Measurements from ENCODE around the gene UBAC2. TPM values are rescaled to one million over a fixed set of nuclear protein-coding genes. Genes with fewer than 3 reads are reported as not detected.
A peak's percentile ranks its signal among the peaks of the same experiment; 100 is the strongest.

UBAC2 gene
- total and polyA plus RNA-seq, 9 donors, result 38.7 to 87.5 (median 48.0) TPM

DNA sequence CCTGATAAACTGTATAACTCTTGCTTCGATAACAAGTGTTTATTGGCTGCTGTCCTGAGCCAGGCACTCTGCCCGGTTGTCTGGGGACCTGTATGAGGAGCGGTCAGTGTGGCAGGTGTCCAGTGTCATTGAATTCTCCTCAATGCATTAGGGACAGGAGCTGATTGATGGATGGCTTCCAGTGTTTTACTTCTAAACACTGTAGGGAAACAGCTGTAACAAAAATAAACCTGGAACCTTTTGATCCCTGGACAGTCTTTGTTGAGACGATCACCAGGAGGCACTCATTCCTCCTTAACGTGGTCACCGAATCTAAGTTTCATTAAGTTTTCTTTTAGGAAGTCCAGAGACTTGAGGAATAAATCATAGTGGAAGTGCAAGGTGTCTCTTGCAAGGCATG lies 17.9 kb downstream of the UBAC2 start:
- Histone ChIP-seq H3K27me3 (no peaks in the 10 kb centered on the region), H3K36me3 (no peaks in the 10 kb centered on the region), H3K4me3 (no peak overlapping the region), H3K4me1 (ENCODE audit: insufficient read depth) (peaks cover 9% of the 10 kb centered on the region), H3K27ac (no peak overlapping the region), H3K9me3 (no peaks in the 10 kb centered on the region)
- intact Hi-C loops (cut with DNase I), result no loop called here
- DNase-seq, result peak in 1 of 5 donors; percentile 48
- TF ChIP-seq, protein P1, sequence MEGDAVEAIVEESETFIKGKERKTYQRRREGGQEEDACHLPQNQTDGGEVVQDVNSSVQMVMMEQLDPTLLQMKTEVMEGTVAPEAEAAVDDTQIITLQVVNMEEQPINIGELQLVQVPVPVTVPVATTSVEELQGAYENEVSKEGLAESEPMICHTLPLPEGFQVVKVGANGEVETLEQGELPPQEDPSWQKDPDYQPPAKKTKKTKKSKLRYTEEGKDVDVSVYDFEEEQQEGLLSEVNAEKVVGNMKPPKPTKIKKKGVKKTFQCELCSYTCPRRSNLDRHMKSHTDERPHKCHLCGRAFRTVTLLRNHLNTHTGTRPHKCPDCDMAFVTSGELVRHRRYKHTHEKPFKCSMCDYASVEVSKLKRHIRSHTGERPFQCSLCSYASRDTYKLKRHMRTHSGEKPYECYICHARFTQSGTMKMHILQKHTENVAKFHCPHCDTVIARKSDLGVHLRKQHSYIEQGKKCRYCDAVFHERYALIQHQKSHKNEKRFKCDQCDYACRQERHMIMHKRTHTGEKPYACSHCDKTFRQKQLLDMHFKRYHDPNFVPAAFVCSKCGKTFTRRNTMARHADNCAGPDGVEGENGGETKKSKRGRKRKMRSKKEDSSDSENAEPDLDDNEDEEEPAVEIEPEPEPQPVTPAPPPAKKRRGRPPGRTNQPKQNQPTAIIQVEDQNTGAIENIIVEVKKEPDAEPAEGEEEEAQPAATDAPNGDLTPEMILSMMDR (IDR thresholded peaks at IDR 0.05), result no peak
- TF ChIP-seq POLR2A (IDR thresholded peaks at IDR 0.05) (no peak), EP300 (IDR thresholded peaks at IDR 0.05) (no peak)
- WGBS, 3 donors, result 7 to 16% (median 7%) methylated on average over 6 of the region's 6 CpGs

DNA sequence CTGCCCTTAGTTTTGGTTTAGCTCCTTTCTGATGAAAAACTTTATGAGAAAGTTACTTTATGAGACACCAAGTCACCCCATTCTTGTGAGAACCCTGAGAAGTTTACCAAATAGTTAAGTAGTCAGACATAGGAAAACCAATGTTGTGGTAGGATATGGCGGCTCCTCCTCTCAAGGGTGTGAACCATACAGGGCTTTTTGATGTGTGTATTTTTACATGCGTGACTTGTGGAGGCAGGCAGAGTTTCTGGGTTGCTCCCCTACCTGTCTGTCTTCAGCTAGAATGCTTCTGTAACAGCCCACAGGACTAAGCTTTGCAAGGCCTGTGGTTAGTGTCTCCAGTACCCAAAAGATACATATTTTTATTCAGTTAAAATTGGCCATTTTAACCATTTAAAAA lies 18.3 kb downstream of the UBAC2 start:
- Histone ChIP-seq H3K9me3 (no peaks in the 10 kb centered on the region), H3K27ac (no peak overlapping the region), H3K4me1 (ENCODE audit: insufficient read depth) (peaks cover 9% of the 10 kb centered on the region), H3K36me3 (no peaks in the 10 kb centered on the region), H3K27me3 (no peaks in the 10 kb centered on the region), H3K4me3 (no peak overlapping the region)
- WGBS, 3 donors, result 94 to 100% (median 98%) methylated on average over 2 of the region's 2 CpGs
- intact Hi-C loops (cut with DNase I), result no loop called here
- TF ChIP-seq, protein P1 (IDR thresholded peaks at IDR 0.05), result no peak
- TF ChIP-seq EP300 (IDR thresholded peaks at IDR 0.05) (no peak), POLR2A (IDR thresholded peaks at IDR 0.05) (no peak)
- DNase-seq, result peak in 1 of 5 donors; percentile 4

DNA sequence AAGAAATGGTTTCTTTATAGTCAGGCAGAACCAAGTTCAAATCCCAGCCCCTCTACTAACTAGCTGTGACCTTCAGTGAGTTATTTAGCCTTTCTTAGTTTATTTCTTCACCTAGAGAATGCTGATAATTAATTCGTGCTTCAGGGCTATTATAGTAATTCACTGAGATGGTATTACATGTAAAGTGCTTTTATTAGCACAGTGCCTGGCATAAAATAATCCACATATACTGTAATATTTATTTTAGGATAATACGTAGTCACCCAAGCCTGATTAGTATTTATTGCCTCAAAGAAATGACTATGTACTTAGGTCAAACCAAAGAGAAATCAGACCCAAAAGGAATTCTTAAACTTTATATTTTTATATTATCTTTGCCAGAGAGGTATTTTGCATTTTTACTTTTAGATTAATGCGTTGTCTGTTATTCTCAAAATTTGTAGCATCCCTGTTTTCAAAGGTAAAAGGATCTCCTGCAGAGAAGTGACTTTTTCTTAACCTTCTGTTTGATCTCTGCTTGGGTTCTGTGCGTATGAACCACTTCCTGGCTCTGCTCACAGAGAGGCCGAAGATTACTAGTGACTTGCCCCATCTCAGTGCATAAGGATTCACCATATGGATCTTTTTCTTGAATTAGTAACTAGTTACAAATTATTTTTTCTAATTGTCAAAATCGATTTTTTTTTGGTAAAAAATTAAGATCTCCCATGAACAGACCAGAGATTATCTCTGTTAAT lies 19.7 kb downstream of the UBAC2 start:
- TF ChIP-seq EP300 (IDR thresholded peaks at IDR 0.05) (no peak), POLR2A (IDR thresholded peaks at IDR 0.05) (no peak)
- TF ChIP-seq, protein P1 (IDR thresholded peaks at IDR 0.05), result no peak

DNA sequence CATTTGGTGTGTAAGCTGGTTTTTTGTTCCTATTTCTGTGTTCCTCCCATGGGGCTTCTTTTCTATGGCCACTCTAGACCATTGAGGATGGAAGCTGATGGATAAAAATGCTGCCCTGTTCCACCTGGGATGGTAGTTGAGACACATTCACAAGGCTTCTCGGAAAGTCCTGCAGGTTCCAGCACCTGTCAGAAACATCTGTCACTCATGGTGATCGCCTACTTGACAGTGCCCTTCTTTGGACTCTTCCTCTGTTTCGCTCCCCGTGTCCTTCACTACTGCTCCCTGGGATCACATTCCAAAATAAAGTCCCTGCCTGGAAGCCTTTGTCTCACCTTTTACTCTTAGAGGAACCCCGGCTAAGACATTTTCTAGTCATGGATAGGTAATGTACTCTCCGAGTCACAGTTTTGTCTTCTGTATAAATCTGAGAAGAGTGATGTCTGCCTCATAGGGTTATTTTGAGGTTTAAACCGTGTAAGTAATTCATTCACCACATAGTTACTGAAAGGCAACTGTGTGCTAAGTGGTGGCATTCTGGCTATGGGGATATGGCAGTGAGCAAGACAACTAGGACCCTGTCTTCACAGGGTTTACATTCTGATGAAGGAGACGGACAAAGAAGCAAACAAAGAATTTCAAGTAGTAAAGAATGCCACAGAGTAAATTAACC lies 21.0 kb downstream of the UBAC2 start:
- TF ChIP-seq, protein P1 (IDR thresholded peaks at IDR 0.05), result no peak
- TF ChIP-seq EP300 (IDR thresholded peaks at IDR 0.05) (no peak), POLR2A (IDR thresholded peaks at IDR 0.05) (no peak)
- WGBS, 3 donors, result 94 to 97% (median 97%) methylated on average over 8 of the region's 8 CpGs
- intact Hi-C loops (cut with DNase I), result no loop called here
- H3K9me3 ChIP-seq, result no peaks in the 10 kb centered on the region
- H3K27ac ChIP-seq, result no peak overlapping the region
- peaks cover 12% of the 10 kb centered on the region for H3K4me1 ChIP-seq (ENCODE audit: insufficient read depth)
- DNase-seq, result no peak
- H3K4me3 ChIP-seq, result no peak overlapping the region
- no peaks in the 10 kb centered on the region for H3K36me3 ChIP-seq
- no peaks in the 10 kb centered on the region for H3K27me3 ChIP-seq

More for the DNA sequence above, 19.7 kb downstream of the UBAC2 start:
- Histone ChIP-seq H3K4me1 (ENCODE audit: insufficient read depth) (peaks cover 8% of the 10 kb centered on the region), H3K27me3 (no peaks in the 10 kb centered on the region), H3K27ac (no peak overlapping the region), H3K36me3 (no peaks in the 10 kb centered on the region), H3K9me3 (no peaks in the 10 kb centered on the region), H3K4me3 (no peak overlapping the region)
- WGBS, 3 donors, result 75 to 81% (median 79%) methylated on average over 6 of the region's 6 CpGs
- intact Hi-C loops (cut with DNase I), result no loop called here
- DNase-seq, result no peak
